Measurements from ENCODE around the gene CTSW. TPM values are rescaled to one million over a fixed set of nuclear protein-coding genes. Genes with fewer than 3 reads are reported as not detected.

CTSW gene
- total RNA-seq, 4 donors from 2014 or later, result 0.20 to 0.49 (median 0.32) TPM; not detected in 1

DNA sequence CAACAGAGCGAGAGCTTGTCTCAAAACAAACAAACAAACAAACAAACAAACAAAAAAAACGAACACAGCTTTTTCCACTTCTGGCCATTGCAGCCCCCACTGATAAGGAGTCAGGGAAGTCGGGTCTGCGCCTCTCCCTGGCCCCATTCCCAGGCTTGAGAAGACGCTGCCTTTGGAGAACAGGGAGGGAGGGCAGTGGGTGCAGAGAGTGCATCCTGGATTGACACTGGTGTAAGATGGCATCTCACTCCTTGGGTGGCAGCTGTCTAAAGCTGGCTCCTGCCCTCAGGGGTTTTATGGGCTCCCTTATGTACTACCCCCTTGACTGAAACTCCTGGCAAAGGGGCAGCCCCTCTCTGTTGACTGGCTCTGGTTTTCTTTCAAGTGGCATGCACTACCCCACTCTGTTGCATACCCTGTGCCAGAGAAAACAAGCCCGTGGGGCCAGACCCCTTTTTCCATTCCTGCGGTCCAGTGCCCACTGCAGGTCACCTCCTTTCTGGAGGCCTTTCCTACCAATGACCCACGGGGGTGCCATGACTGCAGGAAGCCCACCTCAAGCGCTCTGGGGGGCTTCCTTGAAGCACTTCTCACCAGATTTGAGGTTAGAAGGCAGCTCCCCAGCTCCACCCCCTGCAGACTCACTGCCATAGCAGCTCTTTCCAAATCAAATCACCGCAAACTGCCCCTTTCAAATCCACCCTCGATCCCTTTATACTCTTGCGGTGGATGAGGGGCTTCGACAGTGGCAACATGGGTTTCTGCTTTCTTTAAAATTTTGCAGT, 52.3 kb downstream of the CTSW start:
- ATAC-seq (no peak), DNase-seq (no peak)
- H3K4me1 ChIP-seq, result no peaks in the 10 kb centered on the region
- H3K4me3 ChIP-seq, result no peak overlapping the region
- H3K27me3 ChIP-seq, result peaks cover 0 to 6% (median 0%) of the 10 kb centered on the region in 3 donors
- intact Hi-C loops (cut with DNase I; ENCODE audit: low total_unique reads), result no loop called here
- H3K36me3 ChIP-seq, result no peaks in the 10 kb centered on the region
- H3K9me3 ChIP-seq, result no peaks in the 10 kb centered on the region
- no peak for TF ChIP-seq POLR2A (IDR thresholded peaks at IDR 0.05)
- TF ChIP-seq, protein P1, sequence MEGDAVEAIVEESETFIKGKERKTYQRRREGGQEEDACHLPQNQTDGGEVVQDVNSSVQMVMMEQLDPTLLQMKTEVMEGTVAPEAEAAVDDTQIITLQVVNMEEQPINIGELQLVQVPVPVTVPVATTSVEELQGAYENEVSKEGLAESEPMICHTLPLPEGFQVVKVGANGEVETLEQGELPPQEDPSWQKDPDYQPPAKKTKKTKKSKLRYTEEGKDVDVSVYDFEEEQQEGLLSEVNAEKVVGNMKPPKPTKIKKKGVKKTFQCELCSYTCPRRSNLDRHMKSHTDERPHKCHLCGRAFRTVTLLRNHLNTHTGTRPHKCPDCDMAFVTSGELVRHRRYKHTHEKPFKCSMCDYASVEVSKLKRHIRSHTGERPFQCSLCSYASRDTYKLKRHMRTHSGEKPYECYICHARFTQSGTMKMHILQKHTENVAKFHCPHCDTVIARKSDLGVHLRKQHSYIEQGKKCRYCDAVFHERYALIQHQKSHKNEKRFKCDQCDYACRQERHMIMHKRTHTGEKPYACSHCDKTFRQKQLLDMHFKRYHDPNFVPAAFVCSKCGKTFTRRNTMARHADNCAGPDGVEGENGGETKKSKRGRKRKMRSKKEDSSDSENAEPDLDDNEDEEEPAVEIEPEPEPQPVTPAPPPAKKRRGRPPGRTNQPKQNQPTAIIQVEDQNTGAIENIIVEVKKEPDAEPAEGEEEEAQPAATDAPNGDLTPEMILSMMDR (IDR thresholded peaks at IDR 0.05 in 4 of 5, conservative IDR thresholded peaks at IDR 0.05 in 1 of 5), result no peak
- H3K27ac ChIP-seq, result no peak overlapping the region
- in situ Hi-C loops (cut with MboI; ENCODE audit: low sequenced_read_pairs in 4 of 4), result no loop called here

DNA sequence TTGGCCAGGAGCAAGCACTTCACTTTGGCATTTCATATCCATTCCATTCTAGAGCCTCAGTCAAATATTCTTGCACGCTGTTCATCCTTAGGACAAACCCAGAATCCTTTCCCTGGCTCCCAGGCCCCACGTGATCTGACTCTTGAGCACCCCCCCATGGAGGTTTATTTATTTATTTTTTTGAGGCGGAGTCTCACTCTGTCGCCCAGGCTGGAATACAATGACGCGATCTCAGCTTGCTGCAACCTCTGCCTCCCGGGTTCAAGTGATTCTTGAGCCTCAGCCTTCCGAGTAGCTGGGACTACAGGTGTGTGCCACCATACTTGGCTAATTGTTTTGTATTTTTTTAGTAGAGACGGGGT, 52.9 kb downstream of the CTSW start:
- no peak for TF ChIP-seq POLR2A (IDR thresholded peaks at IDR 0.05)
- TF ChIP-seq, protein P1 (IDR thresholded peaks at IDR 0.05 in 4 of 5, conservative IDR thresholded peaks at IDR 0.05 in 1 of 5), result no peak
- intact Hi-C loops (cut with DNase I; ENCODE audit: low total_unique reads), result no loop called here
- no peak for ATAC-seq

More for the DNA sequence above, 52.9 kb downstream of the CTSW start:
- Histone ChIP-seq H3K9me3 (no peaks in the 10 kb centered on the region), H3K4me3 (no peak overlapping the region), H3K27ac (no peak overlapping the region), H3K4me1 (no peaks in the 10 kb centered on the region), H3K27me3 (peaks cover 0 to 6% (median 0%) of the 10 kb centered on the region in 3 donors), H3K36me3 (no peaks in the 10 kb centered on the region)
- in situ Hi-C loops (cut with MboI; ENCODE audit: low sequenced_read_pairs in 4 of 4), result no loop called here
- DNase-seq, result no peak

Other genes starting within 250 kb of the CTSW start
- gene SIPA1, start 241.7 kb upstream of the CTSW start, total RNA-seq, result 10 to 100 TPM in 2 of 4 donors, 1 to 10 TPM in 2; 6.7 to 10.9 (median 10.0) TPM
- 10 to 100 TPM; 39.7 to 68.3 (median 56.3) TPM for gene RELA, start 216.9 kb upstream of the CTSW start, total RNA-seq
- gene KAT5, start 167.6 kb upstream of the CTSW start, total RNA-seq, result 10 to 100 TPM; 40.0 to 69.4 (median 50.0) TPM
- 100 to 1,000 TPM in 1 of 4 donors, 10 to 100 TPM in 3; 36.5 to 101 (median 62.4) TPM for gene RNASEH2C, start 159.0 kb upstream of the CTSW start, total RNA-seq
- 10 to 100 TPM; 20.3 to 42.5 (median 29.7) TPM for gene AP5B1, start 98.9 kb upstream of the CTSW start, total RNA-seq
- under 1 TPM in 1 of 4 donors, not detected in 3; 0.15 TPM for gene OVOL1, start 92.8 kb upstream of the CTSW start, total RNA-seq
- under 1 TPM in 1 of 4 donors, not detected in 3; 0.11 TPM for gene SNX32, start 45.9 kb upstream of the CTSW start, total RNA-seq
- 100 to 1,000 TPM; 153 to 371 (median 251) TPM for gene CFL1, start 21.7 kb upstream of the CTSW start, total RNA-seq
- gene MUS81, start 19.4 kb upstream of the CTSW start, total RNA-seq, result 10 to 100 TPM; 26.4 to 44.9 (median 34.8) TPM
- gene EFEMP2, start 7.0 kb upstream of the CTSW start, total RNA-seq, result 10 to 100 TPM; 20.6 to 24.1 (median 22.9) TPM
- gene FIBP, start 8.6 kb downstream of the CTSW start, total RNA-seq, result 10 to 100 TPM; 39.6 to 79.3 (median 53.0) TPM
- gene CCDC85B, start 10.8 kb downstream of the CTSW start, total RNA-seq, result 10 to 100 TPM; 25.4 to 81.3 (median 42.4) TPM
- 1 to 10 TPM in 3 of 4 donors, under 1 TPM in 1; 0.36 to 9.3 (median 5.2) TPM for gene FOSL1, start 20.6 kb downstream of the CTSW start, total RNA-seq
- gene C11orf68, start 39.2 kb downstream of the CTSW start, total RNA-seq, result 10 to 100 TPM; 20.8 to 30.7 (median 23.9) TPM
- 100 to 1,000 TPM in 3 of 4 donors, 10 to 100 TPM in 1; 96.7 to 146 (median 110) TPM for gene DRAP1, start 39.6 kb downstream of the CTSW start, total RNA-seq
- gene TSGA10IP, start 65.6 kb downstream of the CTSW start, total RNA-seq, result not detected
- 10 to 100 TPM; 12.0 to 55.2 (median 33.3) TPM for gene SART1, start 81.9 kb downstream of the CTSW start, total RNA-seq
- 10 to 100 TPM; 29.3 to 39.8 (median 35.4) TPM for gene EIF1AD, start 122.3 kb downstream of the CTSW start, total RNA-seq
- gene BANF1, start 122.7 kb downstream of the CTSW start, total RNA-seq, result 100 to 1,000 TPM in 1 of 4 donors, 10 to 100 TPM in 3; 57.4 to 126 (median 72.1) TPM
- gene CST6, start 132.2 kb downstream of the CTSW start, total RNA-seq, result 1 to 10 TPM in 2 of 4 donors, under 1 TPM in 1, not detected in 1; 0.71 to 6.0 (median 3.1) TPM
- gene CATSPER1, start 146.6 kb downstream of the CTSW start, total RNA-seq, result not detected
- under 1 TPM in 1 of 4 donors, not detected in 3; 0.12 TPM for gene GAL3ST3, start 169.3 kb downstream of the CTSW start, total RNA-seq
- 100 to 1,000 TPM in 3 of 4 donors, 10 to 100 TPM in 1; 92.9 to 186 (median 124) TPM for gene SF3B2, start 172.5 kb downstream of the CTSW start, total RNA-seq
- gene PACS1, start 190.4 kb downstream of the CTSW start, total RNA-seq, result 10 to 100 TPM in 3 of 4 donors, 1 to 10 TPM in 1; 6.6 to 20.4 (median 16.9) TPM